ENCODE data around the gene PAX6.

Gene PAX6

GRCh38 chr11:31823644-31824331 is 12.7 kb upstream of the PAX6 start:
- no peak overlapping the region for H3K4me3 ChIP-seq (replicated peaks; ENCODE audit: low read depth, low read length)
- TF ChIP-seq CTCF (IDR thresholded peaks at IDR 0.05; ENCODE audit: low read depth, low read length, missing control alignments), result no peak
- DNase-seq (ENCODE audit: extremely low read depth, low read depth), result no peak

GRCh38 chr11:31822927-31823643 is 12.0 kb upstream of the PAX6 start:
- DNase-seq (ENCODE audit: extremely low read depth, low read depth), result no peak
- no peak for TF ChIP-seq CTCF (IDR thresholded peaks at IDR 0.05; ENCODE audit: low read depth, low read length, missing control alignments)
- no peak overlapping the region for H3K4me3 ChIP-seq (replicated peaks; ENCODE audit: low read depth, low read length)

GRCh38 chr11:31822175-31822926 is 11.2 kb upstream of the PAX6 start:
- no peak for TF ChIP-seq CTCF (IDR thresholded peaks at IDR 0.05; ENCODE audit: low read depth, low read length, missing control alignments)
- no peak overlapping the region for H3K4me3 ChIP-seq (replicated peaks; ENCODE audit: low read depth, low read length)
- no peak for DNase-seq (ENCODE audit: extremely low read depth, low read depth)

GRCh38 chr11:31821766-31822165 is 10.6 kb upstream of the PAX6 start:
- no peak for DNase-seq (ENCODE audit: extremely low read depth, low read depth)
- no peak overlapping the region for H3K4me3 ChIP-seq (replicated peaks; ENCODE audit: low read depth, low read length)
- TF ChIP-seq CTCF (IDR thresholded peaks at IDR 0.05; ENCODE audit: low read depth, low read length, missing control alignments), result no peak

- H3K4me3 ChIP-seq (replicated peaks; ENCODE audit: low read depth, low read length), result no peak overlapping the region
- no peak for TF ChIP-seq CTCF (IDR thresholded peaks at IDR 0.05; ENCODE audit: low read depth, low read length, missing control alignments)
Measured at GRCh38 chr11:31821235-31821764, 10.2 kb upstream of the PAX6 start.

GRCh38 chr11:31820438-31820818 is 9.3 kb upstream of the PAX6 start:
- TF ChIP-seq CTCF (IDR thresholded peaks at IDR 0.05; ENCODE audit: low read depth, low read length, missing control alignments), result no peak
- no peak overlapping the region for H3K4me3 ChIP-seq (replicated peaks; ENCODE audit: low read depth, low read length)
- no peak for DNase-seq (ENCODE audit: extremely low read depth, low read depth)

More at GRCh38 chr11:31821235-31821764, 10.2 kb upstream of the PAX6 start:
- DNase-seq (ENCODE audit: extremely low read depth, low read depth), result no peak
